ENCODE data around the gene NT5C1B.

DNA sequence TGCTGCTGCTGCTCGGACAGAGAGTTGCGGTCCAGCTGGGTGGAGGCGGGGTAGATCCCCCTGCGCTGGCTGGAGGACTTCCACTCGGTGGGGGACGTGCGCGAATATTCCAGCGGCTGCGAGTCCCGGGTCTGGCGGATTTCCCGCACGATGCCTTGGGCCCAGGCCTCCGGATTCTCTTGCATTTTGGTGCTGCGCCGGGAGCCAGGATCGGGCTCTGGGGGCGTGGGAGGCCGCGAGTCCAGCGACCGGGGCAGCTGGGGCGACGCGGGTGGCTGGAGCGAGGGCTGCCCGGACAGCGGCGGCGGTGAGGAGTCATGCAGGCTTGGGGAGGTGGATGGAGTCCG lies 4.8 kb downstream of the NT5C1B start:
- TF ChIP-seq CHD1 (IDR thresholded peaks at IDR 0.05; ENCODE audit: low read depth, low read length) (no peak), EP300 (IDR thresholded peaks at IDR 0.05; ENCODE audit: borderline replicate concordance in 1 of 2, control insufficient read depth in 1 of 2, low read depth in 2 of 2, low read length in 2 of 2) (no peak), ZZZ3 (IDR thresholded peaks at IDR 0.05; ENCODE audit: control insufficient read depth, insufficient read length, low read depth) (no peak)

All from GM12878 (cell line).